GM19025 (cell line): ENCODE results near the gene STRIP2.

Experiments used
- ATAC-seq: cut with Tn5 transposase; IDR thresholded peaks from one replicate; pipeline ENCODE4 v1.9.1; 2021; ENCODE audit warnings: mild to moderate bottlenecking, low read depth, moderate library complexity; ENCODE audit not compliant: unreplicated experiment

Gene STRIP2

GRCh38 chr7:129482781-129483180 is 48.5 kb downstream of the STRIP2 start:
- ATAC-seq: no peak

- ATAC-seq: no peak
These were observed 55.3 kb downstream of the STRIP2 start for GRCh38 chr7:129489491-129489890.

GRCh38 chr7:129492391-129492790 is 58.2 kb downstream of the STRIP2 start:
- ATAC-seq: no peak

GRCh38 chr7:129493555-129493954 is 59.3 kb downstream of the STRIP2 start:
- ATAC-seq: no peak

GRCh38 chr7:129494041-129494440 is 59.8 kb downstream of the STRIP2 start:
- peak; percentile 82 for ATAC-seq

- ATAC-seq: no peak
These were observed 61.8 kb downstream of the STRIP2 start for GRCh38 chr7:129495987-129496386.

GRCh38 chr7:129496653-129497052 is 62.4 kb downstream of the STRIP2 start:
- no peak for ATAC-seq

- ATAC-seq: no peak
These were observed 62.9 kb downstream of the STRIP2 start for GRCh38 chr7:129497156-129497555.

GRCh38 chr7:129498021-129498420 is 63.8 kb downstream of the STRIP2 start:
- no peak for ATAC-seq

GRCh38 chr7:129499999-129500398 is 65.8 kb downstream of the STRIP2 start:
- no peak for ATAC-seq

- ATAC-seq: peak; percentile 84
These were observed 67.8 kb downstream of the STRIP2 start, which contains the start of gene SMKR1 for GRCh38 chr7:129501760-129502707. TSS of gene SMKR1 (plus strand) at chr7:129502531. CDS start at chr7:129502825, 294 bp downstream.

- peak; percentile 4 for ATAC-seq
These were observed 68.8 kb downstream of the STRIP2 start for GRCh38 chr7:129502708-129503685.

- ATAC-seq: no peak
These were observed 69.5 kb downstream of the STRIP2 start for GRCh38 chr7:129503725-129504124.

- ATAC-seq: no peak
These were observed 78.0 kb downstream of the STRIP2 start for GRCh38 chr7:129512192-129512591.

- no peak for ATAC-seq
These were observed 79.3 kb downstream of the STRIP2 start for GRCh38 chr7:129513546-129513945.

GRCh38 chr7:129514683-129515082 is 80.5 kb downstream of the STRIP2 start:
- ATAC-seq: no peak

GRCh38 chr7:129515381-129515780 is 81.1 kb downstream of the STRIP2 start:
- no peak for ATAC-seq

- ATAC-seq: no peak
These were observed 83.7 kb downstream of the STRIP2 start for GRCh38 chr7:129517931-129518330.

- ATAC-seq: no peak
These were observed 85.2 kb downstream of the STRIP2 start for GRCh38 chr7:129519464-129519863.

GRCh38 chr7:129522088-129522970 is 88.1 kb downstream of the STRIP2 start:
- ATAC-seq: no peak
